A549 (cell line): Measurements from ENCODE around the gene CNTNAP2. TPM values are rescaled to one million over a fixed set of nuclear protein-coding genes. Genes with fewer than 3 reads are reported as not detected.

Experiments
- ATAC-seq, 2 experiments: fragments of 200-7000 bp in 1 of 2; fragments of >200 bp in 1 of 2; cut with Nextera tagmentation in 1 of 2; cut with Tn5 transposase in 1 of 2; 3 replicates each; pipeline versions ENCODE4 v1.8.0 to v1.9.1; 2018 to 2020; ENCODE audit warnings: mild to moderate bottlenecking in 1 of 2, moderate library complexity in 1 of 2
- CTCF ChIA-PET: fragments of 300-600 bp; sonication (Branson Sonifier 250); formaldehyde crosslinking; extraction: SDS; loops from one replicate; lab custom pipeline; 2021; ENCODE audit warnings: antibody characterized with exemption, inconsistent platforms; lab: Yijun Ruan, JAX
- POLR2A ChIA-PET: fragments of 350-600 bp; formaldehyde crosslinking; extraction: SDS; loops from one replicate; lab custom pipeline; 2021; ENCODE audit warnings: antibody characterized with exemption, inconsistent platforms; lab: Yijun Ruan, JAX
- DNase-seq, 2 experiments: peaks; one replicate each; pipeline versions ENCODE4 v3.0.0 to v3.0.0-alpha.2; 2011 to 2016; ENCODE audit warnings: low read depth in 1 of 2, low spot score in 1 of 2
- FAIRE-seq: peaks from 2 replicates; lab custom pipeline; 2011; peaks lifted over from hg19 to GRCh38; lab: Jason Lieb, UNC
- H3K27ac ChIP-seq, 2 experiments: fragments of >200 bp; sonication (Bioruptor Twin); formaldehyde crosslinking; 3 replicates each; pipeline ENCODE4 v1.5.1; 2016 to 2017
- H3K4me1 ChIP-seq: fragments of >200 bp; sonication (Bioruptor Twin); formaldehyde crosslinking; 3 replicates; pipeline ENCODE4 v1.6.1; 2016
- H3K4me2 ChIP-seq: fragments of >200 bp; sonication (Bioruptor Twin); formaldehyde crosslinking; 3 replicates; pipeline ENCODE4 v1.6.1; 2016
- H3K4me3 ChIP-seq: fragments of >200 bp; sonication (Bioruptor Twin); formaldehyde crosslinking; 3 replicates; pipeline ENCODE4 v1.5.1; 2016
- H3K9me3 ChIP-seq: fragments of >200 bp; sonication (Bioruptor Twin); formaldehyde crosslinking; 3 replicates; pipeline ENCODE4 v1.6.1; 2016
- BCL3 ChIP-seq: fragments of >200 bp; sonication (Bioruptor Twin); formaldehyde crosslinking; IDR thresholded peaks from 3 replicates; pipeline ENCODE4 v1.6.1; 2016
- BHLHE40 ChIP-seq: IDR thresholded peaks from 2 replicates; pipeline ENCODE4 v1.6.1; 2012; ENCODE audit warnings: low read depth, low read length, inconsistent platforms
- CBX2 ChIP-seq: fragments of 200-600 bp; sonication (generic); IDR thresholded peaks from 2 replicates; pipeline ENCODE4 v1.6.1; 2016; ENCODE audit warnings: low read depth, mild to moderate bottlenecking, borderline replicate concordance
- CBX8 ChIP-seq: fragments of 200-600 bp; sonication (generic); IDR thresholded peaks from 2 replicates; pipeline ENCODE4 v1.6.1; 2016
- CEBPB ChIP-seq, 2 experiments: fragments of >200 bp in 1 of 2; sonication (Bioruptor Twin) in 1 of 2; formaldehyde crosslinking in 1 of 2; IDR thresholded peaks; 2 replicates each; pipeline ENCODE4 v1.6.1; 2012 to 2016
- CHD4 ChIP-seq: fragments of 200-600 bp; sonication (generic); IDR thresholded peaks from 2 replicates; pipeline ENCODE4 v1.6.1; 2016; ENCODE audit warnings: antibody characterized with exemption, mild to moderate bottlenecking, borderline replicate concordance
- ELK1 ChIP-seq: fragments of 150-350 bp; IDR thresholded peaks from 2 replicates; pipeline ENCODE4 v1.6.1; 2014; ENCODE audit warnings: low read depth, mild to moderate bottlenecking, low read length
- ESRRA ChIP-seq: fragments of 150-350 bp; IDR thresholded peaks from 2 replicates; pipeline ENCODE4 v1.6.1; 2014; ENCODE audit warnings: mild to moderate bottlenecking, low read length, borderline replicate concordance
- FOSL2 ChIP-seq, 2 experiments: fragments of 450-650 bp in 1 of 2; fragments of >200 bp in 1 of 2; sonication (Bioruptor Twin) in 1 of 2; formaldehyde crosslinking; IDR thresholded peaks; 2 replicates each; pipeline versions ENCODE4 v1.5.0 to v1.6.1; 2016 to 2020; ENCODE audit warnings: mild to moderate bottlenecking in 1 of 2, moderate library complexity in 1 of 2
- HDAC2 ChIP-seq: fragments of 200-600 bp; sonication (generic); IDR thresholded peaks from 2 replicates; pipeline ENCODE4 v1.6.1; 2016
- HMGXB4 ChIP-seq: fragments of 250-450 bp; sonication (Bioruptor Pico); IDR thresholded peaks from 2 replicates; pipeline ENCODE4 v1.5.0; 2021; ENCODE audit warnings: mild to moderate bottlenecking, moderate library complexity, borderline replicate concordance
- HOXA7 ChIP-seq: fragments of 250-450 bp; sonication (Bioruptor Pico); IDR thresholded peaks from 2 replicates; pipeline ENCODE4 v1.5.0; 2020; ENCODE audit warnings: mild to moderate bottlenecking, moderate library complexity
- HOXB5 ChIP-seq: fragments of 250-450 bp; sonication (Bioruptor Pico); IDR thresholded peaks from 2 replicates; pipeline ENCODE4 v1.5.0; 2020; ENCODE audit warnings: mild to moderate bottlenecking, moderate library complexity
- JUN ChIP-seq, 2 experiments: fragments of >200 bp; sonication (Bioruptor Twin); formaldehyde crosslinking; IDR thresholded peaks; 2 replicates in 1 of 2; 3 replicates in 1 of 2; pipeline ENCODE4 v1.6.1; 2016 to 2017
- JUNB ChIP-seq: fragments of >200 bp; sonication (Bioruptor Twin); formaldehyde crosslinking; IDR thresholded peaks from 2 replicates; pipeline ENCODE4 v1.6.1; 2016
- KDM5A ChIP-seq: fragments of 200-600 bp; sonication (generic); IDR thresholded peaks from 2 replicates; pipeline ENCODE4 v1.6.1; 2016; ENCODE audit warnings: antibody characterized with exemption, mild to moderate bottlenecking
- MAFK ChIP-seq: fragments of 450-650 bp; IDR thresholded peaks from 2 replicates; pipeline ENCODE4 v1.6.1; 2014; ENCODE audit not compliant: partially characterized antibody
- MYC ChIP-seq: IDR thresholded peaks from 2 replicates; pipeline ENCODE4 v1.6.1; 2012; ENCODE audit warnings: mild to moderate bottlenecking, inconsistent platforms, low read length, improper control_type of control experiment, borderline replicate concordance
- NPAS2 ChIP-seq: fragments of 250-450 bp; sonication (Bioruptor Pico); IDR thresholded peaks from 2 replicates; pipeline ENCODE4 v1.8.0; 2022; ENCODE audit warnings: mild to moderate bottlenecking, moderate library complexity, borderline replicate concordance
- PBX3 ChIP-seq: IDR thresholded peaks from 2 replicates; pipeline ENCODE4 v1.6.1; 2012
- RARB ChIP-seq: fragments of 250-450 bp; sonication (Bioruptor Pico); IDR thresholded peaks from 2 replicates; pipeline ENCODE4 v1.8.0; 2021; ENCODE audit warnings: mild to moderate bottlenecking, moderate library complexity
- RCOR1 ChIP-seq: fragments of 150-350 bp; IDR thresholded peaks from 2 replicates; pipeline ENCODE4 v1.6.1; 2014; ENCODE audit warnings: antibody characterized with exemption, low read length, low read depth
- RFX5 ChIP-seq: fragments of 450-650 bp; IDR thresholded peaks from 2 replicates; pipeline ENCODE4 v1.7.1; 2014; ENCODE audit warnings: antibody characterized with exemption, mild to moderate bottlenecking, moderate library complexity
- RNF2 ChIP-seq: fragments of 200-600 bp; sonication (generic); IDR thresholded peaks from 2 replicates; pipeline ENCODE4 v1.6.1; 2016; ENCODE audit warnings: low read depth, mild to moderate bottlenecking, antibody characterized with exemption, moderate library complexity, borderline replicate concordance
- SREBF2 ChIP-seq: fragments of 450-650 bp; IDR thresholded peaks from 2 replicates; pipeline ENCODE4 v1.6.1; 2014; ENCODE audit warnings: mild to moderate bottlenecking, moderate library complexity
- TFCP2L1 ChIP-seq: fragments of 250-450 bp; sonication (Bioruptor Pico); IDR thresholded peaks from 2 replicates; pipeline ENCODE4 v1.5.0; 2021; ENCODE audit warnings: mild to moderate bottlenecking
- TP53 ChIP-seq: fragments of 250-450 bp; sonication (Bioruptor Pico); IDR thresholded peaks from 2 replicates; pipeline ENCODE4 v1.5.0; 2021; ENCODE audit warnings: mild to moderate bottlenecking, moderate library complexity
- ZC3H11A ChIP-seq: fragments of 450-650 bp; IDR thresholded peaks from 2 replicates; pipeline ENCODE4 v1.6.1; 2014; ENCODE audit warnings: antibody characterized with exemption, mild to moderate bottlenecking
- ZFP36 ChIP-seq: fragments of 450-650 bp; IDR thresholded peaks from 2 replicates; pipeline ENCODE4 v1.6.1; 2014; ENCODE audit warnings: borderline replicate concordance; ENCODE audit not compliant: partially characterized antibody
- ZNF302 ChIP-seq: fragments of 250-450 bp; sonication (Bioruptor Pico); IDR thresholded peaks from 2 replicates; pipeline ENCODE4 v1.9.0; 2021; ENCODE audit warnings: inconsistent platforms, mild to moderate bottlenecking, moderate library complexity
- ZSCAN20 ChIP-seq: fragments of 250-450 bp; sonication (Bioruptor Pico); IDR thresholded peaks from 2 replicates; pipeline ENCODE4 v1.8.0; 2022; ENCODE audit warnings: mild to moderate bottlenecking, moderate library complexity
- WGBS: methylation state at CpG from one replicate; pipeline ENCODE4 v1.1.6; 2017; ENCODE audit errors: missing lambda C conversion rate; 5-methylcytosine and 5-hydroxymethylcytosine counted together
- polyA plus RNA-seq, 4 experiments: library from polyadenylated mRNA; depleted of rRNA in 3 of 4; stranded (reverse); fragments of >200 nt; fragmentation: RNase III in 1 of 4; extraction: RNeasy Plus Mini Kit Qiagen cat#74134 plus additional on column Dnase treatment in 1 of 4; gene quantifications; 2 replicates in 3 of 4; 3 replicates in 1 of 4; pipeline ENCODE4 v1.2.3, GENCODE V29; 2011 to 2017

Gene CNTNAP2
- polyA plus RNA-seq, 2 of the 4 experiments (the other 2 are of a cell fraction), result 0.05 to 0.13 TPM

- ChIA-PET CTCF (no interaction called here), POLR2A (no interaction called here)
- Histone ChIP-seq H3K9me3 (no peaks in the 10 kb centered on the region), H3K4me2 (no peak overlapping the region), H3K27ac (no peak overlapping the region), H3K4me3 (no peak overlapping the region), H3K4me1 (no peaks in the 10 kb centered on the region)
- ATAC-seq, result no peak
- TF ChIP-seq TFCP2L1 (CRISPR knock-in tag) (no peak), RARB (CRISPR knock-in tag) (no peak), FOSL2 (IDR thresholded peaks at IDR 0.05) (no peak), FOSL2 (CRISPR knock-in tag; IDR thresholded peaks at IDR 0.05) (no peak), ZFP36 (no peak), PBX3 (no peak), HOXB5 (CRISPR knock-in tag) (no peak), JUNB (no peak), ZSCAN20 (CRISPR knock-in tag) (no peak), BCL3 (no peak), MAFK (no peak), RFX5 (no peak), HMGXB4 (CRISPR knock-in tag) (no peak), CBX2 (no peak), ELK1 (no peak), BHLHE40 (no peak), RCOR1 (no peak), ZNF302 (CRISPR knock-in tag) (no peak)
- 18% methylated on average over 4 of the region's 4 CpGs for WGBS
- DNase-seq, result no peak
- FAIRE-seq, result no peak
These were observed 542.0 kb downstream of the CNTNAP2 start for GRCh38 chr7:146658604-146659003.

- no peaks in the 10 kb centered on the region for H3K9me3 ChIP-seq
- CTCF ChIA-PET, result no interaction called here
- no peak overlapping the region for H3K27ac ChIP-seq
- POLR2A ChIA-PET, result no interaction called here
- no peak overlapping the region for H3K4me2 ChIP-seq
- no peaks in the 10 kb centered on the region for H3K4me1 ChIP-seq
- H3K4me3 ChIP-seq, result no peak overlapping the region
- TF ChIP-seq ESRRA (no peak), BHLHE40 (no peak), ZC3H11A (no peak), TFCP2L1 (CRISPR knock-in tag) (no peak), CBX8 (no peak), HOXA7 (CRISPR knock-in tag) (no peak), TP53 (no peak), MYC (no peak), CEBPB (IDR thresholded peaks at IDR 0.05) (no peak), JUN (IDR thresholded peaks at IDR 0.05) (no peak), CHD4 (no peak), NPAS2 (CRISPR knock-in tag) (no peak), ZSCAN20 (CRISPR knock-in tag) (no peak), HMGXB4 (CRISPR knock-in tag) (no peak), RNF2 (no peak), SREBF2 (no peak), HDAC2 (no peak), KDM5A (no peak), ELK1 (no peak)
- FAIRE-seq (no peak), ATAC-seq (no peak), DNase-seq (no peak)
- WGBS, result 17% methylated on average over 3 of the region's 3 CpGs
These were observed 543.1 kb downstream of the CNTNAP2 start for GRCh38 chr7:146659732-146660131.
